Left colon (tissue), 2 donors: ENCODE results near the gene ARHGAP26. TPM values are rescaled to one million over a fixed set of nuclear protein-coding genes. Genes with fewer than 3 reads are reported as not detected.

Source experiments
- ATAC-seq: fragments of 200-7000 bp; cut with Tn5 transposase; one replicate; pipeline ENCODE4 v1.9.1; 2020; ENCODE audit warnings: mild to moderate bottlenecking, moderate library complexity
- DNase-seq, 2 donors: peaks; one replicate each; pipeline ENCODE4 v3.0.0-alpha.2; 2020
- intact Hi-C, 2 donors: fragments of 100-400 bp; cut with DNase I in 1 of 2; cut with micrococcal nuclease in 1 of 2; formaldehyde crosslinking; loops; one replicate each; pipeline versions ENCODE4 v1.11.2 to v1.14.0; 2022; cut with DNase I, micrococcal nuclease
- total RNA-seq, 2 donors: library from RNA; stranded (reverse); fragmentation: NEBNext Ultra II Directional; extraction: Animal tissue kit (Norgen Biotek cat#: 25700); gene quantifications; one replicate each; pipeline ENCODE4 v1.2.1, GENCODE V29; 2021
- donor health status: DM: no; HTN: no; CAD: no.
- donor health status: DM: yes; HTN: yes; CAD: no.

The ARHGAP26 gene
- total RNA-seq, 2 donors from 2014 or later: 71.6 to 85.1 TPM

DNA sequence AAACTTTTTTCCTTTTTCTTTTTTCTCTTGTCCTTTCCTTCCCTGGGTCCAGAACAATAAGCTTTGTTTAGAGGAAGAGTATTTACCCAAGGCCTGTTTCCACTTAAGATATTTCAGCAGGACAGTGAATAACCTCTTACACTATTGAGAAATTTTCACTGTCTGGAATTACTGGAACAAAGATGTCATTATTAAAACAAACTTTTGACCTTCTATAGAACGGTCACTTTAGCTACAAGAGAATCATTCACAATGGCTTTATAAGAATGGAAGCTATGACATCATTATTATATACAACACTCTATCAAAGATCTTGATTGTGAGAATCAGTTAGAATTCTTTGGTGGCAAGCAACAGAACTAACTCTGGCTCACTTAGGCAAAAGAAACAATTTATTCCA, 22.0 kb upstream of the ARHGAP26 start:
- no peak for ATAC-seq
- no peak for DNase-seq
- intact Hi-C loops: loop anchor here in 1 of 2 donors (10.0 kb wide), 1 partner anchor 127 kb away; no protein-coding TSS in a partner anchor

DNA sequence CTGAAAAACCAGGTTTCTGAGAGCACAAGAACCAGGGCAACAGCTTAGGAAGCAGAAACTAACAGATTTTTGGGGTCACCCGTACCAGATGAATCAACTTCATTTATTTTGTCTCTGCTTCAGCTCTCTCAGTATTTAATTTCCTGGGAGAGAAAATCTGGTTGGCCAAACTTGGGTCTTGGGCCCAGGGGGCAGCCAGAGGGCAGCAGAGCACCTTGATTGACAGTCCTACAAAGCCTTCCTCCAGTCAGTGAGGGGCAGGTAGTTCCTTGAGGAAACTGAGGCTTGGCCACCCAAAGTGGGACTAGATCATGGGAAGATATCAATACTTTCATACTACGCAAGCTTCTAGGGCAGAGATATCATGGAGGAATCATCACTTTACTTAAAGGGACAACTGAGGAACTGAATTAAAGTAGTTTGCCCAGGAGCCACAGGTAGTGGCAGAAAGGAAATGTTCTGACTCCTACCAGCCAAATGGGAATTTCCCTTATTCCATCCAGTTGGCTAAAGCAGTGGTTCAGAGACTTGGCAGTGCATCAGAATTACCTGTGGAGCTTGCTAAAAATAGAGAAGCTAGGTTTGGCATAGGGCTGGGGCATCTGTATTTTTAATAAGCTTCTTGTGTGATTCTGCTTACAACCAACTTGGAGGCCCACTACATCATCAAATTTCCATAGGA, 21.5 kb upstream of the ARHGAP26 start:
- ATAC-seq: peak; percentile 87
- intact Hi-C loops: loop anchor here in 1 of 2 donors (10.0 kb wide), 1 partner anchor 126 kb away; no protein-coding TSS in a partner anchor
- peak; percentile 46 to 70 for DNase-seq

DNA sequence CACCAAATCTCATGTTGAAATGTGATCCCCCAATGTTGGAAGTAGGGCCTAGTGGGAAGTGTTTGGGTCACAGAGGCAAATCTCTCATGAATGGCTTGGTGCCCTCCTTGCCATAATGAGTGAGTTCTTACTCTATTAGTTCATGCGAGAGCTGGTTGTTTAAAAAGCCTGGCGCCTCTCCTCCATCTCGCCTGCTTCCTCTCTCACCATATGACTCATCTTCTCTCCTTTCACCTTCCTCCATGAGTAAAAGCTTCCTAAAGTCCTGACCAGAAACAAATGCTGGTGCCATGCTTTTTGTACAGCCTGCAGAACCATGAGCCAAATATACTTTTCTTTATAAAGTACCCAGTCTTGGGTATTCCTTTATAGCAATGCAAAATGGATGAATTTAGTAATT, 20.9 kb upstream of the ARHGAP26 start:
- ATAC-seq (no peak), DNase-seq (no peak)
- intact Hi-C loops: loop anchor here in 1 of 2 donors (10.0 kb wide), 1 partner anchor 125 kb away; no protein-coding TSS in a partner anchor

DNA sequence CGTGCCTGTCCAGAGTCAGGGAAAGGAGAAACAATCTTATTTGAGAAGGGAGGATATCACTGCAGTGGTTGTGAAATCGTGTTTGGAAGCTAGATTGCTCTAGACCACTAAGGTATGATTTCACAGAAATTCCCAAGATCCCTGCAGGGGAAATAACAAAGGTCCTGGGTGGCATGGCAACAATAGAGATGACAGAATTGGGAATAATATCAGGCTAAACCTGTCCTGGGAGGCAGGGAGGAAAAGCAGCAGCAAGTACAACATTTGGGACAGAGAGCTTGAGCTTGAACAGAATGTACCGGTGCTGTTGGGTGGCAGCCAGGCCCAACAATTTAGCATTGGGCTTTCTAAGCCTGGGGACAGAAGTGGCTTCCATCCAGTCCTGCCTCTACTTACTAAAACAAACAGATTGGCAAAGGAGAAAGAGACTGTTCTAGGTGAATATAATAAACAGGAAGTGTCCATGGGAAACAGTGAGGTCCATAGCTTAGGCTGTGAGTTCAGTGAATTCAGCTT, 17.0 kb upstream of the ARHGAP26 start:
- intact Hi-C loops: loop anchor here in 1 of 2 donors (10.0 kb wide), 1 partner anchor 132 kb away; no protein-coding TSS in a partner anchor
- ATAC-seq: no peak
- peak in 1 of 2 donors; percentile 32 for DNase-seq

DNA sequence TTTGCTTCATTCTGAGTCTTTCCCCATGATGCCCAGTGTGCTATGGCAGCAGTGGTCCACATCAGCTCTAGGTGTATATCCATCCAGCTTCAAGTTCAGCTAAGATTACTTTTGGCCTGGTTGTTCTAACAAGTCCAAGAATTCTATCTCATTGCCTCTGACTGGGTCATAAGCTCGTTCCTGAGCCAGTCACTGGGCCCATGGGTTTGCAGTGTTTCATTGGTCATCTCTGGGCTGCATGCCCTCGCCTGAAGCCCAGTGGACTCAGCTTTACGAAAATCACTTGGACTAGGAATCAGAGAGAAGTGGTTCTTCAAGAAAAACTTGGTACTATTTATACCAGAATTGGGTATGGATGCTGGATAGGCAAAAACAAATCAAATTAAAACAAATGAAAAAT, 16.1 kb upstream of the ARHGAP26 start:
- DNase-seq (no peak), ATAC-seq (no peak)
- intact Hi-C loops: loop anchor here in 1 of 2 donors (10.0 kb wide), 1 partner anchor 131 kb away; no protein-coding TSS in a partner anchor

DNA sequence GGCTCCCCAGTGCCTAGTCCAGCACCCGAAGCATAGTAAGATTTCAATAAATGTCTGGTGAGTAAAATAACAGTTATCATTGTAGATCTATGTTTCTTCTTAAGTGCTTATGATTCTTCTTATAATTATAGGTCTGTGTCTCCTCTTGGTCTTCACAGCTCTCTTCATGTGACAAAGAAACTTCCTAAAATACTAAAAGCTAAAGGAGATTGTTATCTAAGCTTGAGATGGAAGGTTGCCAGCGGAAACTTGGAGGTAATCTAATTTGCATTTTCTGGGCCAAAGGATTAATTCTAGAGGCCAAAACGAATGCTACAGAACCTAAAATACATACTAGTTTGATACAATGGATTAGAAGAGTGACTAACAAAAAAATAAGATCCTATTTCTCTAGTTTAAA, 13.6 kb upstream of the ARHGAP26 start:
- DNase-seq (no peak), ATAC-seq (no peak)
- intact Hi-C loops: loop anchor here in 1 of 2 donors (10.0 kb wide), 1 partner anchor 128 kb away; no protein-coding TSS in a partner anchor

DNA sequence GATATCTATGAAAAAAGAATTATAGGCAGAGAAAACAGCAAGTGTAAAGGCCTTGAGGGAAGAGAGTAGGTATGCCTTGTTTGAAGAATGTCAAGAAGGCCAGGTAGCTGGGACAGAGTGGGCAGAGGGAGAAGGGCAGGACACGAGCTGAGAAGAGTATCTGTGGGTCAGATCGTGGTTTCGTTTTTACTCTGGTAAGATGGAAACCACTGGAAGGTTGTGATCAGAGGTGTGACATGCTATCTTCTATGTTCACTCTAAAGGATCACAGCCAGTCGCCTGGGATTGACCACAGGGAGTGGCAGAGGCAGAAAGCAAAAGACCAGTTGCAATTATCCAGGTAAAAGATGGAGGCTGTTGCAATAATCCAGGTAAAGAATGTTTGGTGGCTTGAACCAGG, 12.6 kb upstream of the ARHGAP26 start:
- no peak for DNase-seq
- ATAC-seq: no peak
- intact Hi-C loops: loop anchor here in 1 of 2 donors (10.0 kb wide), 1 partner anchor 127 kb away; no protein-coding TSS in a partner anchor

DNA sequence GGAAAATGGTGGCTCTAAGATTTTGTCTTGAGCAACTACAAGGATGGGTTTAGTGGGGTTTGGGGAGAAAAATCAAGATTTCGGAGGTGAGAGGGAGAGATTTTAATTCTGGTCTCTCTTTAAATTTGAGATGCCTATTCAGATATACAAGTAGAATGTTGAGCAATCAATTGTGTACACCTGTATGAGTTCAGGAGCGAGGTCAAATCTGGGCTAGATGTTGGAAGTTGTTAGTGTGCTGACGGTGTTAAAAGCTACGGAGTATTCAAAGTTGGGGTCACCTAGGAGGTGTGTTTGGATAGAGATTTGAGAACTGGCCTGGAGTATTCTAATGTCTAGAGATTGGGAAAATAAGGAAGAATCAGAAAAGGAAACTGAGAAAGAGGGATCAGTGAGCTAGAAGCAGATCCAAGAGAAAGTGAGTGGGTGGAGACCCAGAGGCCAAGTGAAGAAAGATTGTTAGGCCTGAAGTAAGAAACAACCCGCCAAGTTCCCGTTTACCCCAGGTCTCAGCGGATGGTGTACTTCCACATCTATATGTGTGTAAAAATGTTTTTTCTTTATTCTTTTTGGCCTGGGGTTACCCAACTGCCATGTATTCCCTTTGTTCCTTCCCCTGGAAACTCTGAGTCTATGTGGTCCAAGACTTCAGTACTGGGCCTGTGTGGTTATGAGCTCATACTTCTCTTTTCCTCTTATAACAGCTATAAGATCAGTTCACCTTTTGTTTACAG, 11.9 kb upstream of the ARHGAP26 start:
- intact Hi-C loops: loop anchor here in 1 of 2 donors (10.0 kb wide), 1 partner anchor 127 kb away; no protein-coding TSS in a partner anchor
- DNase-seq (no peak), ATAC-seq (no peak)

DNA sequence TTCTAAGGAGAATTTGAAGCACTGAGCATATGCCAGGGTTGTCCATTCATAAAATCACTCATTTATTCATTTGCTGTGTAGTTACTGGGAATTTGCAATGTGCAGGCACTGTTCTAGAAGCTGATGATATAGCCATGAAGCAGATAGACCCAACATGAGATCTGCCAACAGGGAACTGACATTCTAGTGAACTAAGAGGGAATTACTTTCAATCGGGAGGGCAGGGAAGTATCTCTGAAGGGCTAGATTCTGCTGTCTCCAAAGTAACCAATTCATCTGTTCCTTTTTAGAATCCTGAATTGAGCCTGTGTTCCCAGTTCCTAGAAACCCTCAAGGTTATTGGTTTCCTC, 11.4 kb upstream of the ARHGAP26 start:
- no peak for DNase-seq
- intact Hi-C loops: loop anchor here in 1 of 2 donors (10.0 kb wide), 1 partner anchor 126 kb away; no protein-coding TSS in a partner anchor

DNA sequence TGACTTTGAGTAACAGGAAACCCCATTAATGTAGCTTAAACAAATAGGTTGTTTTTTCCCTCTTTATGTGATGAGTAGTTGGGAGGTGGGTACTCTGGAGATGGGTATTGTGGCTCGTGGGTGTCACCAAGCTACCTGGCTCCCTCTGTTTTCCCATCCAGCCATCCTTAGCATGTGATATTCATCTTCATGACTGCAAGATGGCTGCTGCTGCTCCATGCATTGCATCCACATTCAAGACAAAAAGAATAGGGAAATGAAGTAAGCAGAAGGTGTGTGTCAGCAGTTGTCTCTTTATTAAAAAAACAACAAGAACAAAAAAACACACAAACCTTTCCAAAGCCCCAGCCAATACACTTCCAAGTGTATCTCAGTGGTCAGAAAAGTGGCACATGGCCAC, 6.5 kb upstream of the ARHGAP26 start:
- ATAC-seq (no peak), DNase-seq (no peak)
- intact Hi-C loops: no loop called here

More for the DNA sequence above, 11.4 kb upstream of the ARHGAP26 start:
- ATAC-seq: no peak

DNA sequence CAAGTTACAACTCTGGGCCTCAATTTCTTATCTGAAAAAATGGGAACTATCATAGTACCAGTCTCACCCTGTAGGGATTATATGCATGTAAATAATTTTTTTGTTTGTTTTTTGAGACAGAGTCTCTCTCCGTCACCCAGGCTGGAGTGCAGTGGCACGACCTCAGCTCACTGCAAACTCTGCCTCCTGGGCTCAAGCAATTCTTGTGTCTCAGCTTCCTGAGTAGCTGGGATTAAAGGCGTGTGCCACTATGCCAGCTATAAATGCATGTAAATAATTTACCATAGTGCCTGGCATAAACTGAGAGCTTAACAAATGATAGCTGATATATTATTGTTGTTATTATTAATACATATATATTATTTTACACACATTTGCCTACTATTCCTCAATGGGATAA, 3.0 kb upstream of the ARHGAP26 start:
- intact Hi-C loops: no loop called here
- DNase-seq (peak; percentile 33 to 41), ATAC-seq (peak; percentile 28)

DNA sequence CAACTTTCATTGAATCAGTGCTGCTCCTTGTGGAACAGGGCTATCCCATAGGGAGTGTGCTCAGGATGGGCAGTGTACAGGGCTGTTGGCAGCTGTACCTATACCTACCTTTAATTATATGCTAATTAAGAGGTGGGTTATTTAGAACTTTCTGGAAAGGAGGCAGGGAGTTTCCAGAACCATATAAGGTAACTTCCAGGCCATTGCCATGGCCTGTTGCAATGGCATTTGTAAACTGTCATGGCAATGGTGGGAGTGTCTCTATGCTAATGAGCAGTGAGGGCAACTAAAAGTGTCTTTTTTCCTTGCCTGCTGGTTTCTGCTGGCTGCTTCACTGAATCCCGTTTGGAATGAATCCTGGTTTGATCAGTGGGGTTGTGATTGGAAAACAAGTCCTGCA, 2.3 kb upstream of the ARHGAP26 start:
- ATAC-seq (no peak), DNase-seq (no peak)
- intact Hi-C loops: no loop called here

DNA sequence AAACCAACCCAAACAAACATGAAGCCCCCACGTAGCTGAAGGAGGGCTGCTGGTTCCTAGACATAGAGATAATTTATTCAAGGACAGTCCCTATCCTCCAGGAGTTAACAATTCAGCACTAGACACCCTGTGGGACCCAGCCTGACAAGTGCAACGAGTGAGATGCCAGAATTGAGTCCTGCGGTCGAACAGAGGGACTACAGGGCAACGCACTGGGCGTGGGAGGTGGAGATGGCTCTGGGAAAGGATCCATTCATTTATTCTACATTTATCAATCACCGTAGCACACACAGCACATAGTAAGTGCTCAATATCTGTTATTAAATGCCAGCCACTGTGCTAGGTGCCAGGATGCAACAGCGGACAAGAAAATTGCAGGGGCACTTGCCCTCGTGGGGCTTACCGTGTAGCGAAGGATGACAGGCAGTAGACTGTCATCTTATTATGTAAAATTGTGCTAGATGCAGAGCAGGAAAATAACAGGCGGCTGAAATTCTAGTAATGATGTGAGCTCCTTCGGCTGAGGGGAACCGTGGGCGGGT, 855 bp upstream of the ARHGAP26 start:
- DNase-seq (peak in 1 of 2 donors; percentile 36), ATAC-seq (no peak)
- intact Hi-C loops: no loop called here

DNA sequence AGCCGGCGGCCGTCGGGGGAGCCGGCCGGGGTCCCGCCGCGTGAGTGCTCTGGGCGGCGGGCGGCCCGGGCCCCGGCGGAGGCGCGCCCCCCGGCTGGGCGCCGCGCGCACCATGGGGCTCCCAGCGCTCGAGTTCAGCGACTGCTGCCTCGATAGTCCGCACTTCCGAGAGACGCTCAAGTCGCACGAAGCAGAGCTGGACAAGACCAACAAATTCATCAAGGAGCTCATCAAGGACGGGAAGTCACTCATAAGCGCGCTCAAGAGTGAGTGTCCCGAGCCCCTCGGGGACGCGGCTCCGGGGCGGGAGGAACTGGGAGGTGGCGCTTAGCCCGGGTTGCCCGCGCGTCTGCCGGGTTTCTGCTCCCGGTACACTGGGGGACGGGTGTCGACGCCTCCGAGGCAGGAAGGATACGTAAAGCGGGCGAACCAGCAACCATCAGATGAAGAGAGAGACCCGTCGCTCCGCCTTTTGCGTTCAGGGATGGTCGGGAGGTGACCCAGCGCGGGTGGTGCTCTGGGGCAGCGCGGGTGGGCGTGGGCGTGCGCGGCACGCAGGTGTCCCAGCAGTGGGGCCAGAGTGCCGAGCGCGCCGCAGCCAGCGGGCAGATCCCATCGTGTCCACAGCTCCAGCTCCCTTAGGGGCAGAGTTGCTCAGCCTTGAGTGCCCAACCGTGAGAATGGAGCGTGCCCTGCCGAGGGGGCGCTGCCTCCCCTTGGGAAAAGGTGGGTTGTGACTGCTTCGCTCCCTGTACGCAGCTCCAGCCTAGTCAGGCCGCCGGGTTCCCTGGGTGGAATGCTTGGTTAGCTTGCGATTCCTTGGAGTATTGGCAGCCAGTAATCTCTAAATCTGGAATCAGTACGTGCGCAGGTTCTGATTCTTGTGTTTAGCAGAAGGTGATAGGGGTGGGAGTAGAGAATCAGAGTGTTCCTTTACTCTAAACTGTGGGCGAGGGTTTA, 753 bp downstream of the ARHGAP26 start:
- DNase-seq: peak; percentile 60 to 76
- intact Hi-C loops: loop anchor here in 1 of 2 donors (5.0 kb wide), 1 partner anchor 96 kb away; no protein-coding TSS in a partner anchor
- ATAC-seq: peak; percentile 34

DNA sequence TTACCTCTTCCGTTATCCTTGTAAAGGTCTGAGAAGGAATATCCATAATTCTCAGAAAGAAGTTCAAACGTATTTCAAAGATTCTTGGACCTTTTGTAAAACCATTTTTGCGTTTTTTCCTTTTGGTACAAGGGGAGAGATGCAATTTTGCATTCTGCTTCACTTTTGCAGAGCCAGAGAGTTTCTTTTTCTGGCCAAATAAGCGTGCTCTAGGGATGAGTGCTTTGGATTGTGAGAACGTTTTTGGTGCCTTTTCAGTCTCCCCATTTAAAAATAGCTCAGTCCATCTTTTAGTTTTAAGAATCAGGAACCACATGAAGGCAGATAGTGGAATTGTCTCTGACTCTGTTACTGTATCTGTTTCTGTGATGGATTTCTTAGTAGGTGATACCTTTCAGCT, 1.5 kb downstream of the ARHGAP26 start:
- ATAC-seq (no peak), DNase-seq (no peak)
- intact Hi-C loops: loop anchor here in 1 of 2 donors (5.0 kb wide), 1 partner anchor 96 kb away; no protein-coding TSS in a partner anchor

DNA sequence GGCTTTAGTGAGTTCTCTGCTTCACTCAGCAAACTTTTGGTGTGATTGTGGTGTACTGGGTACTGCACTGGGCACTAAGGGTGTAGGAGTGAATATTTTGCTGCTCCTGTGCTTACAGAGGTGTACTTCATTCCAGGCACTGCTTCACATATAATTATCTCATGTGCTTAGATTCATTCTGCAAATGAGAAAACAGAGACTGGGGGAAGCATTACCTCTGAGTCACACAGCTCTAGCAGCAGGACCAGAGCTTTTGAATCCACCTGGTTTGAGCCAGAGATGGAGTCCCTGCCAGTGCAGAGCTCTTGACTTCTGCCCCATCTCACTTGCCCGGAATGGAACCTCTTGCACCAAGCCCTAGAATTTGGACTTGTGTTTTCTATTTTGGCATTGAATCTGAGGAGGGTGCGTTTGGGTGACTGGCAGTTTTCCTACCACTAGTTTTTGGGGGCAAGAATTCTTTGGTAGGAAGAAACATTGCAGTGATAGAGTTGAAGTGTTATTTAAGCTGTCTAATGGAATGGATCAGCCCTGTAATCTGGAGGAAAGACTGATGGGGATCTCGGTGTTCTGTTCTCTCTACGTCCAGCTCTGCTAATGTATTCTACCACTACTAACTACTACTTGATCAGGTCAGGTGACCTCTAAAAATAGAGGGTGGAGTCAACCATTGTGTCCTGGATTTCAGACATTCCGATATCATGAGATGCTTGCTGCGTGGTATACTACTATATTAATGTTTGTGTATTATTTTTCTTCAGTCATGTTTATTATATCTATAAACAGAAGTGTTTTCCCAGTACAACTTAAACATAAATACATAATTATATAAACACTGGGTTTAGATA, 2.5 kb downstream of the ARHGAP26 start:
- DNase-seq (no peak), ATAC-seq (no peak)
- intact Hi-C loops: loop anchor here in 1 of 2 donors (5.0 kb wide), 1 partner anchor 95 kb away; no protein-coding TSS in a partner anchor

DNA sequence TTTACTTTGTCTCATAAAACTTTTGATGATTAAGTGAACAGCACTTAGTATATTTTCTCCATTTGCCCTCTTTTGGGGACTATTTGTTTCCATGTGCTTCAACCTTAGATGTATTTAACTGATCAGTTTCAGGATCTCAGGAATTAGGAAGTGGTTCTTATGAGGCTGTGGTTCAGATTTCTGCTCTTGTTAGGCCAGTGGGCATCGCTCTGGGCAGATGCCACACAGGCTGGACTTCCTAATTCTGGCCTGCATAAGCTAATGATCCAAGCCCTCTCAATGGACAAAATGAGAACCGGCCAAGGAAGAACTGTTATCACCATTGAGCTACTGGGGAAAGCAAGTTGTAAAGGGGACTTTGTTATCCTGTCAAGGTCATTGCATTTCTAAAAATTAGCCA, 6.9 kb downstream of the ARHGAP26 start:
- ATAC-seq (no peak), DNase-seq (no peak)
- intact Hi-C loops: no loop called here
